Measurements from ENCODE around the gene ULBP1.
A peak's percentile ranks its signal among the peaks of the same experiment; 100 is the strongest.

The ULBP1 gene

DNA sequence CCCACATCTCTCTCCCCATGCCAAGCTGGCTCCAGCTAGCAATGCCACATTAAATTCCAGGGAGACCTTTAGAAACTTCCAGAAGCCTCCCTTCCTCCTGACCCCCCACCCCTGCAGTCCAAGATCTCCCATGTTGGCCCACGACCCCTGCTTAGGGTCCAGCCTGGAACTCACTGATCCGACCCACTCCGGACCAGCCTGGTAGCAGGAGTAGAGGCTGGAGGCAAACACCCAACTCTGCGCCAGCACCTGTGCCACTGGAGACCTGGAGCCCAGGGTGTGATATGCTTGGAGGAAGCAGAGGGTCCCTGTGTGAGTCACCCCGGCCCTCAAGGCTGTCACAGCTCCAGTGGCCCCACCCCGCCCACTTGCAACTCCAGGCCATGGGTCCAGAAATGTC lies 3.3 kb upstream of the ULBP1 start:
- no peak for DNase-seq (ENCODE audit: extremely low read depth, low read depth)
- TF ChIP-seq, protein P1, sequence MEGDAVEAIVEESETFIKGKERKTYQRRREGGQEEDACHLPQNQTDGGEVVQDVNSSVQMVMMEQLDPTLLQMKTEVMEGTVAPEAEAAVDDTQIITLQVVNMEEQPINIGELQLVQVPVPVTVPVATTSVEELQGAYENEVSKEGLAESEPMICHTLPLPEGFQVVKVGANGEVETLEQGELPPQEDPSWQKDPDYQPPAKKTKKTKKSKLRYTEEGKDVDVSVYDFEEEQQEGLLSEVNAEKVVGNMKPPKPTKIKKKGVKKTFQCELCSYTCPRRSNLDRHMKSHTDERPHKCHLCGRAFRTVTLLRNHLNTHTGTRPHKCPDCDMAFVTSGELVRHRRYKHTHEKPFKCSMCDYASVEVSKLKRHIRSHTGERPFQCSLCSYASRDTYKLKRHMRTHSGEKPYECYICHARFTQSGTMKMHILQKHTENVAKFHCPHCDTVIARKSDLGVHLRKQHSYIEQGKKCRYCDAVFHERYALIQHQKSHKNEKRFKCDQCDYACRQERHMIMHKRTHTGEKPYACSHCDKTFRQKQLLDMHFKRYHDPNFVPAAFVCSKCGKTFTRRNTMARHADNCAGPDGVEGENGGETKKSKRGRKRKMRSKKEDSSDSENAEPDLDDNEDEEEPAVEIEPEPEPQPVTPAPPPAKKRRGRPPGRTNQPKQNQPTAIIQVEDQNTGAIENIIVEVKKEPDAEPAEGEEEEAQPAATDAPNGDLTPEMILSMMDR (IDR thresholded peaks at IDR 0.05; ENCODE audit: low read depth, low read length, missing control alignments), result no peak

DNA sequence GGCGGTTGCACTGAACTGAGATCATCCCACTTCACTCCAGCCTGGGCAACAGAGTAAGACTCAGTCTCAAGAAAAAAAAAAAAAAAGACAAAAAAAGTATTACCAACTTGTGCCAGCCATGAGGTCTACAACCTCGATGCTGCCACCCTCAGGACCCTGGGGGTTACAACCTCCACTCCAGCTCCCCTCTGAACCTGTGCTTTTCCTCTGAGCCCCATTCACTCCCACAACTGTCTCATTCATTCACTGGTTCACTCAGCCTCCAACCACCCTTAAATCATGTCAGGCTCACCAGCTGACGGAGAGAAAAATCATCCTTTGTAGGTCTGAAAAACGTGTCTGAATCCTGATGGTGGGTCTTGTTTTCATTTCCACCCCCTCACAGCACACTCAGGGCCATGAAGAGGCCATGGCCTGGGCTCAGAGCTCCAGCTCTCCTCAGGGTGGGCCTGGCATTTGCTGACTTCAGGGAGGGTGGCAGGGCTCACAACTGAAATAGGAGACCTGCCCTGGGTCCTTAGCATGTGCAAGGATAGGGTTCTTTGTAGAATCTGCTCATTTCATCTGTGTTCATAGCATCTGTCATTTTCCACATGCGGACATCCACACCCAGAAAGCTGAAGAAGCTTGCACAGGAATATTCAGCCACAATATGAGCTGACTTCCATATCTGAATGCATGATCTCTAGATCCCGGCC lies 1.9 kb upstream of the ULBP1 start:
- DNase-seq (ENCODE audit: extremely low read depth, low read depth), result no peak
- TF ChIP-seq, protein P1 (IDR thresholded peaks at IDR 0.05; ENCODE audit: low read depth, low read length, missing control alignments), result no peak
- H3K4me3 ChIP-seq (replicated peaks; ENCODE audit: low read depth, low read length), result no peak overlapping the region

More for the DNA sequence above, 3.3 kb upstream of the ULBP1 start:
- H3K4me3 ChIP-seq (replicated peaks; ENCODE audit: low read depth, low read length), result no peak overlapping the region

DNA sequence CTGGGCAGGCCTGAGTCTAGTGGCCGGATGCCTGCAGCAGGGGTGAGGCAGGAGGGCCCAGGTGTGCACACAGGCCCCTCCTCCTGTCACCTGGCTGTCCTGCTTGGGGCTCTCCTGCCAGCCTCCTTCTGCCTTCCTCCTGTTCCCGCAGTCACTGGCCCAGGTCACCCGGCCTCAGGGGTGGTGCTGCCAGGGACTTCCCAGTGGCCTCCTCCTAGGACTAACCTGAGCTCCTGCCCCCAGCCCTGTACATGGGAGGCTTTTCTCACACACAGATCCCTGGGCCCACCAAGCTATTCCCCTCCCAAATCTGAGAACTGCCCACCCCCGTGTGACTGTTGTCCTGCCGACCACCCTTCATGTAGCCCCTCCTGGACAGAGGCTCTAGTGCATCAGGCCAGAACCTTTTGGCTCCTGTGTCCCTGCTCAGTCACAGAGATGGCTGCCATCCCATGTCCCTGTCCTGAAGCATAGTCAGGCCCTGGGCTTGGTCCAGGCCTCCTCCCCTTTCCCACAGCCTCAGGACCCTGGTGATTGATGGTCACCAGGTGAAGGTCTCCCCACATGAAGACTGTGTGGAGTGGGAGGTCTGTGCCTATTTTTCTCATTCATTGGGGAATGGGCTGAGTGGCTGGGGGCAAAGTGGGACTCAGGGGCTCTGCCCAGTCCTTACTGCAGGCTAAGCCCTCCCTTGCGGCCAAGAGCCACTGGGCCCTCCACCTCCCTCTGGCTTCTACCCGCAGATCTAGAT lies 1.1 kb upstream of the ULBP1 start:
- H3K4me3 ChIP-seq (replicated peaks; ENCODE audit: low read depth, low read length), result peak overlapping the region; percentile 51
- no peak for DNase-seq (ENCODE audit: extremely low read depth, low read depth)
- TF ChIP-seq, protein P1 (IDR thresholded peaks at IDR 0.05; ENCODE audit: low read depth, low read length, missing control alignments), result no peak

DNA sequence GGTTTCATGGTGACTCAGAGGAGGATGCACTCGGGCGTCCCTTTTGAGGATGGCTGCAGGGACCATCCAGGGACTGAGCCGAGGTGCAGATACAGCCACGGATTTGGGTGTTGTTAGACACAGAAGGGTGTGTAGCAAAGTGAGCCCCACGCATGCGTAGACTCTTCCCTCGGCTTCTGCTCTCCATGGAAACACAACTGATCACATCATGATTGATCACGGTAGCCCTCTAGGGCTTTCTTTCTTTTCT lies 606 bp upstream of the ULBP1 start:
- TF ChIP-seq, protein P1 (IDR thresholded peaks at IDR 0.05; ENCODE audit: low read depth, low read length, missing control alignments), result no peak
- H3K4me3 ChIP-seq (replicated peaks; ENCODE audit: low read depth, low read length), result peak overlapping the region; percentile 51
- peak; percentile 17 for DNase-seq (ENCODE audit: extremely low read depth, low read depth)

DNA sequence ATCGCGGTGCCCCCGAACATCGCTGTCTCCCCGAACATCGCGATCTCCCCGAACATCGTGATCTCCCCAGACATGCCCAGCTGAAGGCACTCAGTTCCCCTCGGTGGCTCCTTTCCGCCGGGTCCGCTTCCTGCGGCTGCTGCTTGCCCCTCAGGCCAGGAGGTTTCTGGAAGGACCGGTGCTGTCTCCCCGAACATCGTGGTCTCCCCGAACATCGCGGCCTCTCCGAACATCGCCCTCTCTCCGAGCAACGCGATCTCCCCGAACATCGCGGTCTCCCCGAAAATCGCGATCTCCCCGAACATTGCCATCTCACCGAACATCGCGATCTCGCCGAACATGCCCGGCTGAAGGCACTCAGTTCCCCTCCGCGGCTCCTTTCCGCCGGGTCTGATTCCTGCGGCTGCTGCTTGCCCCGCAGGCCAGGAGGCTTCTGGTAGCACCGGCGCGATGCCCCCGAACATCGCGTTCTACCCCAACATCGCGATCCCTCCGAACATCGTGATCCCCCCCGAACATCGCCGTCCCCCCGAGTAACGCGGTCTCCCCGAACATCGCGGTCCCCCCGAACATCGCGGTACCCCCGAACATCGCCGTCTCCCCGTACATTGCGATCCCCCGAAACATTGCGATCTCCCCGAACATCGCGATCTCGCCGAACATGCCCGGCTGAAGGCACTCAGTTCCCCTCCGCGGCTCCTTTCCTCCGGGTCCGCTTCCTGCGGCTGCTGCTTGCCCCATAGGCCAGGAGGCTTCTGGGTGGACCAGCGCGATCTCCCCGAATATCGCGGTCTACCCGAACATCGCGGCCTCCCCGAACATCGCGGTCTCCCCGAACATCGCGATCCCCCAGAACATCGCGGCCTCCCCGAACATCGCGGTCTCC lies 808 bp downstream of the ULBP1 start:
- no peak for DNase-seq (ENCODE audit: extremely low read depth, low read depth)
- peak overlapping the region; percentile 51 for H3K4me3 ChIP-seq (replicated peaks; ENCODE audit: low read depth, low read length)

More for the DNA sequence above, 808 bp downstream of the ULBP1 start:
- TF ChIP-seq, protein P1 (IDR thresholded peaks at IDR 0.05; ENCODE audit: low read depth, low read length, missing control alignments), result no peak

Data from HFF-Myc (cell line).